ENCODE measurements around the gene DAP. TPM values are rescaled to one million over a fixed set of nuclear protein-coding genes. Genes with fewer than 3 reads are reported as not detected.
A peak's percentile ranks its signal among the peaks of the same experiment; 100 is the strongest.
"Not testable (repeated sequence)": the region's sequence is repeated elsewhere in the genome, so short reads cannot be mapped to it uniquely, and the experiment has no call there.

DAP gene
- total RNA-seq, 2 donors from 2014 or later: 34.6 to 65.8 TPM

- no peak overlapping the region for H3K4me3 ChIP-seq
- no peaks in the 10 kb centered on the region for H3K9me3 ChIP-seq
- TF ChIP-seq CTCF (IDR thresholded peaks at IDR 0.05): no peak
- no peak for DNase-seq (ENCODE audit: low spot score)
- no peaks in the 10 kb centered on the region for H3K27me3 ChIP-seq
- H3K27ac ChIP-seq: peak overlapping the region; percentile 79 to 88
- peaks cover 0 to 51% of the 10 kb centered on the region in 2 donors for H3K4me1 ChIP-seq
- H3K36me3 ChIP-seq: peaks cover under 1% of the 10 kb centered on the region
These were observed 34.7 kb downstream of the DAP start for GRCh38 chr5:10726179-10726912.

GRCh38 chr5:10725636-10726035 lies 35.4 kb downstream of the DAP start:
- H3K27me3 ChIP-seq: no peaks in the 10 kb centered on the region
- peaks cover 3% of the 10 kb centered on the region for H3K36me3 ChIP-seq
- no peak overlapping the region for H3K4me3 ChIP-seq
- H3K4me1 ChIP-seq: peaks cover 0 to 51% of the 10 kb centered on the region in 2 donors
- peak overlapping the region; percentile 79 to 88 for H3K27ac ChIP-seq
- TF ChIP-seq CTCF (IDR thresholded peaks at IDR 0.05): no peak
- H3K9me3 ChIP-seq: no peaks in the 10 kb centered on the region
- no peak for DNase-seq (ENCODE audit: low spot score)

DNA sequence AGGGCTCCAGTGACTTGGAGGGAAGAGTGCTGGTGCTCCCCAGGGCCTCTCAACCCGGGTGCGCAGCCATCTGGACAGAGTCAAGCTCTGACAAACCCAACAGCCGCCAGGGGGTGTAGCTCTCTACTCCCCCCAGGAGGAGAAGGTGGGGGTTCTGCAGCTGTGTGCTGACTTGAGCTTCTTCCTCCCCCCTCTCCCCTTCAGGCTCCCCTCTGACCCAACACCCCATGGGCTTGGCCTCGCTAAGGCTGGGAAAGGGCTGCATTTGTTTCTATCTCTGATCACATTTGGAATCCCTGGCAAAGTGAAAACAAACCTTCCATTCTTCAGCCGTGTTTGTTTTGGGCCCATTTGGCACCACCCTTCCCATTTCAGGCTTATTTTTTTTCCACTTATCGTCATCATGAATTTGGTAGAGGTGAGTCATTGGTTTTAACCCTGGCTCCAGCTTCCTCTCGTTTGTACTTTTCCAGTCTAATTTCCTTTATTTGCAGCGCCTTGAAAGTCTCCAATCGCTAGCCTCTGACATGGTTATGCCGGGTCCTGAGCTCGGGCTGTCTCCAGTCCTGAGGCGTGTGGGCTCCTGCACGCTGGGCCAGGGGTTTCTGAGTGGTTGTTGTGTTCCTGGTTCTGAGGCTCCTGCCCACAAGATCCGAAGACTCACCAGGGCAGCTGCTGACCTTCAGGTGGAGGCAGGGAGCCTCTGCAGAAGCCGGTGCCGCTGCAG lies 36.1 kb downstream of the DAP start:
- Histone ChIP-seq H3K9me3 (no peaks in the 10 kb centered on the region), H3K27me3 (no peaks in the 10 kb centered on the region), H3K4me3 (peak overlapping the region in 1 of 2 donors; percentile 20), H3K4me1 (peaks cover 0 to 48% of the 10 kb centered on the region in 2 donors), H3K36me3 (peaks cover 3% of the 10 kb centered on the region), H3K27ac (peak overlapping the region; percentile 79 to 88)
- peak in 1 of 2 donors; percentile 54 for TF ChIP-seq CTCF (IDR thresholded peaks at IDR 0.05)
- DNase-seq (ENCODE audit: low spot score): peak; percentile 80

DNA sequence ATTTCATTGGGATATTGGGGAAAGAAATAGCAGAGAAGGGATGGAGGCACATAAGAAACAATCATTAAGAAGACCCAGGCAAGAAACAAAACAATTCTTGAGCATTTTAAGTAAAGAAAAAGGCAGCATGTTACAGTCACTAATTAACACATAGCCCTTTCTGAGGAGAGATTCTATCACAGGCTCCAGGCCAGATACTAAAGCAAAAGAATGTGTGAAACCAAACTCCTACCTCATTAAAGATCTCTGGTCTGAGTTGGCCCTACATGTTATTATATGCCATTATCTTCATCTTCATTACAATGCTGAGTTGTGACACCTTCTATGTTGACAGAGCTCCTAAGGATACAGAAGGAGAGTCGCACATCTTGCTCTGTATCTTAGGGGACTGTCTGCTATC lies 37.5 kb downstream of the DAP start:
- DNase-seq (ENCODE audit: low spot score): no peak
- peaks cover 3% of the 10 kb centered on the region for H3K36me3 ChIP-seq
- peak overlapping the region; percentile 79 to 88 for H3K27ac ChIP-seq
- TF ChIP-seq CTCF (IDR thresholded peaks at IDR 0.05): no peak
- no peaks in the 10 kb centered on the region for H3K9me3 ChIP-seq
- peaks cover 0 to 45% of the 10 kb centered on the region in 2 donors for H3K4me1 ChIP-seq
- no peak overlapping the region for H3K4me3 ChIP-seq
- no peaks in the 10 kb centered on the region for H3K27me3 ChIP-seq

DNA sequence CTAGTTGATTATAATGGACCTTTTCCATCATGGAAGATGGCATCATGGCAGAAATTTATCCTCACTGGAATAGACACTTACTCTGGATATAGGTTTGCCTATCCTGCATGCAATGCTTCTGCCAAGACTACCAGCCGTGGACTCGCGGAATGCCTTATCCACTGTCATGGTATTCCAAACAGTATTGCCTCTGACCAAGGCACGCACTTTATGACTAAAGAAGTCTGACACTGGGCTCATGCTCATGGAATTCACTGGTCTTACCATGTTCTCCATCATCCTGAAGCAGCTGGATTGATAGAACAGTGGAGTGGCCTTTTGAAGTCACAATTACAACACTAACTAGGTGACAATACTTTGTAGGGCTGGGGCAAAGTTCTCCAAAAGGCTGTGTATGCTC lies 40.3 kb downstream of the DAP start:
- not testable (repeated sequence) for H3K9me3 ChIP-seq; H3K27me3 ChIP-seq; H3K4me3 ChIP-seq; DNase-seq (ENCODE audit: low spot score); H3K27ac ChIP-seq; H3K36me3 ChIP-seq
- peaks cover 0 to 25% of the 10 kb centered on the region in 2 donors for H3K4me1 ChIP-seq

DNA sequence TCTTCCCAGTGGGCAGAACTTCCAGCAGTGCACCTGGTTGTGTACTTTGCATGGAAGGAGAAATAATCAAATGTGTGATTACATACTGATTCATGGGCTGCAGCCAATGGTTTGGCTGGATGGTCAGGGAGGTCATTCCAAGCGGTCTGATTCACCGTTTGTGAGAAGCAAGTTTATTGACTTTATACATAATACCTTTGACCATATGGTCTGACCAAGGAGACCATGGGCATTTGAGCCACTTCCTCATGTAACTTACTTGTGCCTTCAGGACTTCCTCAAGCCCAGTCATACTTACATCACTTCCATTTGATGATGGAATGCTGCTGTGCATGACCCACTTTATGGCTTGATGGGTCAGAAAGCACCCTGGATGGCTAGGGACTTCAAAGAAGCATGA lies 41.1 kb downstream of the DAP start:
- TF ChIP-seq CTCF (IDR thresholded peaks at IDR 0.05): no peak
- Histone ChIP-seq H3K9me3 (no peaks in the 10 kb centered on the region), H3K4me3 (no peak overlapping the region), H3K27ac (no peak overlapping the region), H3K27me3 (no peaks in the 10 kb centered on the region), H3K4me1 (peaks cover 0 to 19% of the 10 kb centered on the region in 2 donors), H3K36me3 (peaks cover 3% of the 10 kb centered on the region)
- no peak for DNase-seq (ENCODE audit: low spot score)

DNA sequence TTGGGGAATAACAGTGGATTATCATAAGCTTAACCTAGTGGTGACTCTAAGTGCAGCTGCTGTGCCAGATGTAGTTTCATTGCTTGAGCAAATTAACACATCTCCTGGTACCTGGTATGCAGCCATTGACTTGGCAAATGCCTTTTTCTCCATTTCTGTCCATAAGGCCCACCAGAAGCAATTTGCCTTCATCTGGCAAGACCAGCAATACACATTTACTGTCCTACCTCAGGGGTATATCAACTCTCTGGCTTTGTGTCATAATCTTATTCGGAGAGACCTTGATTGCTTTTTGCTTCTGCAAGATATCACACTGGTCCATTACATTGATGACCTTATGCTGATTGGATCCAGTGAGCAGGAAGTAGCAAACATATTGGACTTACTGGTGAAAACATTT lies 42.4 kb downstream of the DAP start:
- H3K4me1 ChIP-seq; DNase-seq (ENCODE audit: low spot score); H3K4me3 ChIP-seq; H3K27me3 ChIP-seq; H3K36me3 ChIP-seq; H3K9me3 ChIP-seq; H3K27ac ChIP-seq: not testable (repeated sequence)

DNA sequence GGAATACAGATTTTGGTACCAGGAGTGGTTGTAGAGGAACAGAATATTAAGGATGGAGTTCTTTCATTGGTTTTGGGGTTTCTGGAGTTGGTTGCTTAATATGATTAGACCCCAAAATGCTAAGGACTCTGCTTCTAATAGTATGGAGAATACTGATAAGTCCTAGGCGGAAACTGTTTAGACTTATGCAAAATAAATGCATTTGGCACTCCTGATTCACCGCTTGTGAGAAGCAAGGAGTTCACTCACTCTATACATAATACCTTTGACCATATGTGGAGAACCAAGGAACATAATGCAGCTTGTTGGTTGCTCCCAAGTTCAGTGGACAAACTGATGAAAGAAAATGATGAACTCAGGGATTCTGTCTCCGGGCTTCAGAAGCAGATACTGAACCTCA lies 44.2 kb downstream of the DAP start:
- not testable (repeated sequence) for H3K27me3 ChIP-seq; DNase-seq (ENCODE audit: low spot score); H3K27ac ChIP-seq; H3K9me3 ChIP-seq; H3K4me1 ChIP-seq; H3K4me3 ChIP-seq
- peaks cover 11% of the 10 kb centered on the region for H3K36me3 ChIP-seq
